GM23248 (cell line): Measurements from ENCODE around the gene GNAL. TPM values are rescaled to one million over a fixed set of nuclear protein-coding genes. Genes with fewer than 3 reads are reported as not detected.

Experiments
- DNase-seq: peaks from one replicate; pipeline ENCODE4 v3.0.0-alpha.2; 2015
- H2AFZ ChIP-seq: fragments of 200-600 bp; sonication (generic); 2 replicates; pipeline ENCODE4 v1.6.1; 2016; ENCODE audit warnings: antibody characterized with exemption
- H3F3A ChIP-seq: fragments of 200-600 bp; sonication (generic); 2 replicates; pipeline ENCODE4 v1.6.1; 2016; ENCODE audit warnings: mild to moderate bottlenecking, antibody characterized with exemption, mixed run types; ENCODE audit not compliant: insufficient read depth
- H3K27ac ChIP-seq: fragments of 200-600 bp; sonication (generic); 2 replicates; pipeline ENCODE4 v1.5.1; 2016; ENCODE audit warnings: mild to moderate bottlenecking
- H3K27me3 ChIP-seq: fragments of 200-600 bp; sonication (generic); replicated peaks from 2 replicates; pipeline ENCODE4 v1.6.1; 2016; ENCODE audit warnings: mild to moderate bottlenecking; ENCODE audit not compliant: insufficient read depth
- H3K36me3 ChIP-seq: fragments of 200-600 bp; sonication (generic); 2 replicates; pipeline ENCODE4 v1.6.1; 2016; ENCODE audit warnings: low read depth, mild to moderate bottlenecking
- H3K4me1 ChIP-seq: fragments of 200-600 bp; sonication (generic); 2 replicates; pipeline ENCODE4 v1.6.1; 2016; ENCODE audit warnings: mild to moderate bottlenecking; ENCODE audit not compliant: insufficient read depth
- H3K4me2 ChIP-seq: fragments of 200-600 bp; sonication (generic); one replicate; pipeline ENCODE4 v1.6.1; 2016; ENCODE audit warnings: mild to moderate bottlenecking; ENCODE audit not compliant: unreplicated experiment
- H3K4me3 ChIP-seq: fragments of 200-600 bp; sonication (generic); 2 replicates; pipeline ENCODE4 v1.5.1; 2016; ENCODE audit warnings: mild to moderate bottlenecking
- H3K79me2 ChIP-seq: fragments of 200-600 bp; sonication (generic); 2 replicates; pipeline ENCODE4 v1.6.1; 2016; ENCODE audit warnings: mild to moderate bottlenecking; ENCODE audit not compliant: insufficient read depth
- H3K9ac ChIP-seq: fragments of 200-600 bp; sonication (generic); 2 replicates; pipeline ENCODE4 v1.6.1; 2016; ENCODE audit warnings: mild to moderate bottlenecking
- H3K9me2 ChIP-seq: fragments of 200-600 bp; sonication (generic); 2 replicates; pipeline ENCODE4 v1.6.1; 2016; ENCODE audit warnings: mixed run types, mild to moderate bottlenecking, moderate library complexity; ENCODE audit not compliant: insufficient read depth
- H3K9me3 ChIP-seq: fragments of 200-600 bp; sonication (generic); one replicate; pipeline ENCODE4 v1.6.1; 2017; ENCODE audit warnings: low read depth
- H4K20me1 ChIP-seq: fragments of 200-600 bp; sonication (generic); 2 replicates; pipeline ENCODE4 v1.6.0; 2016; ENCODE audit not compliant: insufficient read depth
- EZH2 ChIP-seq: fragments of 200-600 bp; sonication (generic); IDR thresholded peaks from 2 replicates; pipeline ENCODE4 v1.6.1; 2018; ENCODE audit warnings: antibody characterized with exemption, mild to moderate bottlenecking; ENCODE audit not compliant: insufficient read depth, poor library complexity, severe bottlenecking
- EZH2phosphoT487 ChIP-seq: fragments of 200-600 bp; sonication (generic); IDR thresholded peaks from 2 replicates; pipeline ENCODE4 v1.6.1; 2018; ENCODE audit warnings: antibody characterized with exemption, moderate library complexity, mild to moderate bottlenecking, low read depth; ENCODE audit not compliant: insufficient read depth
- WGBS, 2 experiments: methylation state at CpG; one replicate each; pipeline ENCODE4 v1.1.6; 2015 to 2017; ENCODE audit warnings: low lambda C conversion rate in 2 of 2, low coverage in 1 of 2; ENCODE audit errors: missing lambda C conversion rate in 2 of 2; 5-methylcytosine and 5-hydroxymethylcytosine counted together
- in situ Hi-C: fragments of 300-500 bp; cut with MboI; formaldehyde crosslinking; loops from 2 replicates; pipeline ENCODE4 v1.15.0; 2020
- polyA plus RNA-seq: library from polyadenylated mRNA; unstranded; fragments of >200 nt; fragmentation: Nextera tagmentation; extraction: Ambion mirVana; gene quantifications from 2 replicates; pipeline ENCODE4 v1.2.1, GENCODE V29; 2016
- total RNA-seq: library from RNA; depleted of rRNA; stranded (reverse); fragments of >200 nt; shearing (Covaris generic); gene quantifications from 2 replicates; pipeline ENCODE4 v1.2.3, GENCODE V29; 2014

Gene GNAL
- total and polyA plus RNA-seq, 2 experiments from 2014 or later, result 0.19 to 3.0 TPM

DNA sequence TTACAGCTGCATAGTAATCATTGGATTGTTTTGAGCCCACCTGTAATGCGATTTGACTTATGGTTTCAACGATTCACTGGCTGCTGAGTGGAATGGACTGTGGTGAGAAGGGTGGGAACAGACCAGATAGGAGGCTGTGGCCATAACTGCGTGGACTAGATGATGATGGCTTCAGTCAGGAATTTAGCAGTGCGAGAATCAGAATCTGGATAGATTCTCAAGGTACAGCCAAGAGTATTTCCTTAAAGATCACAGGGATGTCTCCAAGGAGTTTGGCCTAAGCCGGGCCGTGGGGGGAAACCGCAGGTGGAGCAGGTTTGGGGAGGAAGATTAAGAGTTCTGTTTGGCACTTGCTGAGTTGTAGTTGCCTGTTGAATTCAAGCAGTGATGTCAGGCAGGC lies 118.2 kb downstream of the GNAL start:
- no peak for TF ChIP-seq EZH2phosphoT487
- no peak for TF ChIP-seq EZH2
- DNase-seq, result no peak
- H2AFZ ChIP-seq, result no peak overlapping the region
- no peaks in the 10 kb centered on the region for H3K9me3 ChIP-seq
- 83 to 90% methylated on average over 7 of the region's 7 CpGs for WGBS, 2 experiments
- H3K27ac ChIP-seq, result no peak overlapping the region
- H3K36me3 ChIP-seq, result no peaks in the 10 kb centered on the region
- no peak overlapping the region for H3K4me2 ChIP-seq
- H3K4me1 ChIP-seq, result no peaks in the 10 kb centered on the region
- no peaks in the 10 kb centered on the region for H3K9me2 ChIP-seq
- no peaks in the 10 kb centered on the region for H3F3A ChIP-seq
- H3K9ac ChIP-seq, result no peak overlapping the region
- H3K27me3 ChIP-seq, result no peaks in the 10 kb centered on the region
- no peaks in the 10 kb centered on the region for H4K20me1 ChIP-seq
- in situ Hi-C loops, result no loop called here
- no peaks in the 10 kb centered on the region for H3K79me2 ChIP-seq
- H3K4me3 ChIP-seq, result no peak overlapping the region

DNA sequence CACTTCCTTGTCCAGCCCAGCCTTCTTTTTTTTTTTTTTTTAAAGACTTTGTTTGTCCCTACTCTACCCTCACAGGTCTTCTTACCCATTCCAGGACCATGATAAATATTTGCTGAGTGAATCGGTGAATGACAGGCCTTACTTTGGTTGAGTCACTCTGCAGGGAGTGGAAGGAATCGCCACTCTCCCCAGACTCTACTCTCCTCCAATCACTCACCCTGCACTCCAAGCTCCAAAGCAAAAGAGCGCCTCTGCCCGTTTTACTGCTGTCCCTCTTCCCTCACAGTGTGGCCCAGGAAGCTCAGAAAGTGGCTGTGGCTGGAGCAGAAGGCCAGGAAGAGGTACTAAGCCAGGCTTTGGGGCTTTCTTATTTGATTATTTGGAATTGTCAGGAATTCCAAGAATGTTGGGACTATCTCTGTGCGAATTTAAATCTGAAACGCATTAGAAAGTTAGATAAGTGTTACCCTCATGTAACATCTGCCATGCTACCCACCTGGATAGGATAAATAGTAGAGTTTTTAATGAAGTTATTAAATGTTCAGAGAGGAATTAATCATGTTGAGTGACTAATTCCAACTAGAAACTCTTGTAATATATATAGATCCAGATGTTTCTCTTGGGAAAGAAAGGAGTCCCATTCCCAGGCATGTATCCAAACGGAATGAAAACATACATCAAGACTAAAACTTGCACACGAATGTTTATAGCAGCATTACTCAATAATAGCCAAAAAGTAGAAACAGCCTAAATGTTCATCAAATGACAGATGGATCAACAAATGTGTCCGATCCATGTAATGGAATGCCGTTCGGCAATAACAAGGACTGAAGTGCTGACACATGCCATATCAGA lies 119.2 kb downstream of the GNAL start:
- in situ Hi-C loops, result no loop called here
- Histone ChIP-seq H3K4me3 (no peak overlapping the region), H3K9ac (no peak overlapping the region), H3K27ac (no peak overlapping the region), H3K4me2 (no peak overlapping the region), H3K9me2 (no peaks in the 10 kb centered on the region), H2AFZ (no peak overlapping the region), H3F3A (no peaks in the 10 kb centered on the region), H3K9me3 (no peaks in the 10 kb centered on the region), H3K79me2 (no peaks in the 10 kb centered on the region), H3K27me3 (no peaks in the 10 kb centered on the region), H3K4me1 (no peaks in the 10 kb centered on the region), H4K20me1 (no peaks in the 10 kb centered on the region), H3K36me3 (no peaks in the 10 kb centered on the region)
- WGBS, 2 experiments, result 44 to 46% methylated on average over 11 of the region's 11 CpGs
- no peak for TF ChIP-seq EZH2phosphoT487
- TF ChIP-seq EZH2, result no peak
- peak; percentile 13 for DNase-seq

DNA sequence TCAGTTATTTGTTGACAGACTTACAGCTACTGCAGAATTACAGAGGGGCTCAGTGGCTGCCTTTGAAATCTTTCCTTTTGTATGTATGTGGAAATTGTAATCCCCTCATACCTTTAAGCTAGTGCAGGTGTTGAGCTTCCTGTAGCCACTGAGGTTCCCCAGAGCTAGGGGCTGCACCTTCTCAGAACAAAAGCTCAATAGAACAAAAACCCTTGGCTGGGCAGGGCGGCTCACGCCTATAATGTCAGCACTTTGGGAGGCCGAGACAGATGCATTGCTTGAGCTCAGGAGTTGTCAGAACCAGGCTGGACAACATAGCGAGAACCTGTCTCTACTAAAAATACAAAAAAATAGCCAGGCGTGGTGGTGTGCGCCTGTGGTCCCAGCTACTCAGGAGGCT lies 120.8 kb downstream of the GNAL start:
- H3K27me3 ChIP-seq, result no peaks in the 10 kb centered on the region
- 85 to 90% methylated on average over 6 of the region's 6 CpGs for WGBS, 2 experiments
- TF ChIP-seq EZH2phosphoT487 (no peak), EZH2 (no peak)
- H3K9me3 ChIP-seq, result no peaks in the 10 kb centered on the region
- no peaks in the 10 kb centered on the region for H4K20me1 ChIP-seq
- H3K4me2 ChIP-seq, result no peak overlapping the region
- no peak overlapping the region for H2AFZ ChIP-seq
- H3K4me3 ChIP-seq, result no peak overlapping the region
- H3K9ac ChIP-seq, result no peak overlapping the region
- H3F3A ChIP-seq, result no peaks in the 10 kb centered on the region
- no peaks in the 10 kb centered on the region for H3K4me1 ChIP-seq
- no peak overlapping the region for H3K27ac ChIP-seq
- no peaks in the 10 kb centered on the region for H3K9me2 ChIP-seq
- no peaks in the 10 kb centered on the region for H3K36me3 ChIP-seq
- DNase-seq, result no peak
- H3K79me2 ChIP-seq, result no peaks in the 10 kb centered on the region
- in situ Hi-C loops, result no loop called here

DNA sequence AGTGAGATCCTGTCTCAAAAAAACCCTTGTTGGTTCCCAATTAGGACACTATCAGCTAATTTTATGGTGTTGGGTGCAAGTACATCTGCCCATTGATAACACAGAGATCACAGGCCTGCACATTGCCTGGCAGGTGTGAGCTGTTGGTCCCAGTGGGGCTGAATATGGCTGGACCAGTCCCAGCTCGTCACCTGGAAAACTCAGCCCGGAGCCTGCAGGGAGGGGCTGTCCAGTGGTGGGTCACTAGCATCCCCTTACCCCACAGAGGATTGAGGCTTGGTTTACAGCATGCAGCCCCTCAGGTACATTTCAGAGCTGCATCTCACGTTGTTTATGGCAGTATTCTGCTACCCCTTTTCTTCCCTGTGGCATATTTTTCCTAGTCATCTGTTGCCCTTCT lies 121.3 kb downstream of the GNAL start:
- H3K9ac ChIP-seq, result no peak overlapping the region
- no peak overlapping the region for H2AFZ ChIP-seq
- H3K4me3 ChIP-seq, result no peak overlapping the region
- H3K27ac ChIP-seq, result no peak overlapping the region
- H3F3A ChIP-seq, result no peaks in the 10 kb centered on the region
- 58 to 59% methylated on average over 3 of the region's 3 CpGs for WGBS, 2 experiments
- H3K4me2 ChIP-seq, result no peak overlapping the region
- H3K9me2 ChIP-seq, result no peaks in the 10 kb centered on the region
- in situ Hi-C loops, result no loop called here
- no peak for DNase-seq
- H3K4me1 ChIP-seq, result no peaks in the 10 kb centered on the region
- H3K36me3 ChIP-seq, result no peaks in the 10 kb centered on the region
- H3K79me2 ChIP-seq, result no peaks in the 10 kb centered on the region
- H4K20me1 ChIP-seq, result no peaks in the 10 kb centered on the region
- no peaks in the 10 kb centered on the region for H3K9me3 ChIP-seq
- TF ChIP-seq EZH2phosphoT487 (no peak), EZH2 (no peak)
- no peaks in the 10 kb centered on the region for H3K27me3 ChIP-seq
